Esophagus muscularis mucosa (tissue), 4 donors: ENCODE measurements around the gene POU3F1.

Source experiments
- EP300 ChIP-seq: sonication (generic); formaldehyde crosslinking; IDR thresholded peaks from one replicate; pipeline ENCODE4 v1.6.1; 2017; ENCODE audit warnings: antibody characterized with exemption
- POLR2AphosphoS5 ChIP-seq, 2 donors: sonication (generic); formaldehyde crosslinking; IDR thresholded peaks; one replicate each; pipeline ENCODE4 v1.6.1; 2017; ENCODE audit warnings: antibody characterized with exemption in 2 of 2
- TF ChIP-seq, protein P1 (sequence below), 3 experiments: fragments of 200-600 bp in 2 of 3; fragments of 450-650 bp in 1 of 3; sonication (generic) in 2 of 3; IDR thresholded peaks; one replicate each; pipeline ENCODE4 v1.5.1; 2017 to 2019; ENCODE audit warnings: antibody characterized with exemption in 3 of 3, mild to moderate bottlenecking in 2 of 3, moderate library complexity in 1 of 3

DNA sequence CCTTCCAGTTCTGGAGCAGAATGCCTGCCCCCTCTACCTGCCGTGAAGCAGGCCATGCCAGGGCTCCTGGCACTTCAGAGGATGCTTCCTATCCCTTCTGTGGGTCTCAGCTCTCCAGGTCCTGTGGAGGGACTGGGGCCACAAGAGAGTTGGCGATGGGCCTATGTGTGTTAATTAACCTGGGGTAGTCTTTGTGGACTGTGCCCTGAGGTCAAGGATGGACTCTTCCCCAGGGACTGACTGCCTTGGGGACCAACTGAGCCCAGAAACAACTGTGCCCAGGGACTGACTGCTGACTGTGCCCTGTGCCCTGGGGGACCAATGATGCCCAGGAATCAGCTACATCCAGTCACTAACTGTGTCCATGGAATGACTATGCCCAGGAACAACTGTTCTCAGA, 37.5 kb upstream of the POU3F1 start:
- TF ChIP-seq POLR2AphosphoS5 (IDR thresholded peaks at IDR 0.05): no peak
- TF ChIP-seq EP300: no peak
- TF ChIP-seq, protein P1, sequence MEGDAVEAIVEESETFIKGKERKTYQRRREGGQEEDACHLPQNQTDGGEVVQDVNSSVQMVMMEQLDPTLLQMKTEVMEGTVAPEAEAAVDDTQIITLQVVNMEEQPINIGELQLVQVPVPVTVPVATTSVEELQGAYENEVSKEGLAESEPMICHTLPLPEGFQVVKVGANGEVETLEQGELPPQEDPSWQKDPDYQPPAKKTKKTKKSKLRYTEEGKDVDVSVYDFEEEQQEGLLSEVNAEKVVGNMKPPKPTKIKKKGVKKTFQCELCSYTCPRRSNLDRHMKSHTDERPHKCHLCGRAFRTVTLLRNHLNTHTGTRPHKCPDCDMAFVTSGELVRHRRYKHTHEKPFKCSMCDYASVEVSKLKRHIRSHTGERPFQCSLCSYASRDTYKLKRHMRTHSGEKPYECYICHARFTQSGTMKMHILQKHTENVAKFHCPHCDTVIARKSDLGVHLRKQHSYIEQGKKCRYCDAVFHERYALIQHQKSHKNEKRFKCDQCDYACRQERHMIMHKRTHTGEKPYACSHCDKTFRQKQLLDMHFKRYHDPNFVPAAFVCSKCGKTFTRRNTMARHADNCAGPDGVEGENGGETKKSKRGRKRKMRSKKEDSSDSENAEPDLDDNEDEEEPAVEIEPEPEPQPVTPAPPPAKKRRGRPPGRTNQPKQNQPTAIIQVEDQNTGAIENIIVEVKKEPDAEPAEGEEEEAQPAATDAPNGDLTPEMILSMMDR (IDR thresholded peaks at IDR 0.05): no peak
